ENCODE data around the gene TRUB1. TPM values are rescaled to one million over a fixed set of nuclear protein-coding genes. Genes with fewer than 3 reads are reported as not detected.
A peak's percentile ranks its signal among the peaks of the same experiment; 100 is the strongest.

TRUB1 gene
- total RNA-seq, 1 experiment from 2014 or later, result 30.4 TPM

GRCh38 chr10:114982989-114983388 lies 45.0 kb downstream of the TRUB1 start:
- intact Hi-C loops (cut with micrococcal nuclease; ENCODE audit: unreplicated experiment) (no loop called here), in situ Hi-C loops (cut with HindIII; ENCODE audit: low pct_unique_long_range_greater_than_20kb, low sequenced_read_pairs) (no loop called here)
- H3K36me3 ChIP-seq (ENCODE audit: control insufficient read depth, insufficient read depth, low read length), result no peaks in the 10 kb centered on the region
- no peak overlapping the region for H3K27ac ChIP-seq (ENCODE audit: low read length)
- POLR2A ChIA-PET, result no interaction called here
- TF ChIP-seq POLR2AphosphoS5 (IDR thresholded peaks at IDR 0.05; ENCODE audit: low read depth, low read length) (no peak), REST (IDR thresholded peaks at IDR 0.05; ENCODE audit: insufficient read depth in 1 of 2, low read depth in 2 of 2, low read length in 1 of 2) (no peak), SIN3A (IDR thresholded peaks at IDR 0.05; ENCODE audit: borderline replicate concordance, insufficient read depth, low read depth, low read length) (no peak), TCF7L2 (IDR thresholded peaks at IDR 0.05; ENCODE audit: low read depth, low read length) (no peak), CTCF (IDR thresholded peaks at IDR 0.05) (no peak)
- H3K27me3 ChIP-seq (ENCODE audit: control insufficient read depth, insufficient read depth, low read length), result no peaks in the 10 kb centered on the region
- CTCF ChIA-PET, result no interaction called here
- no peak for ATAC-seq
- H3K9me3 ChIP-seq (ENCODE audit: control insufficient read depth, insufficient read depth, low read depth, low read length), result peaks cover 26% of the 10 kb centered on the region
- no TSS peak for BruUV-seq (replicated peaks)
- no peak for DNase-seq (ENCODE audit: low read depth, low spot score)
- no peak overlapping the region for H3K4me3 ChIP-seq (ENCODE audit: low read depth in 2 of 2, low read length in 2 of 2)
- no peaks in the 10 kb centered on the region; the same call in 1 of the 2 replicates for H3K4me1 ChIP-seq (ENCODE audit: control insufficient read depth, insufficient read depth, low read length)

GRCh38 chr10:114987995-114988394 lies 50.0 kb downstream of the TRUB1 start:
- peaks cover 19% of the 10 kb centered on the region for H3K9me3 ChIP-seq (ENCODE audit: control insufficient read depth, insufficient read depth, low read depth, low read length)
- ChIA-PET POLR2A (no interaction called here), CTCF (no interaction called here)
- H3K4me1 ChIP-seq (ENCODE audit: control insufficient read depth, insufficient read depth, low read length), result no peaks in the 10 kb centered on the region
- no peak for DNase-seq (ENCODE audit: low read depth, low spot score)
- H3K27ac ChIP-seq (ENCODE audit: low read length), result no peak overlapping the region
- H3K36me3 ChIP-seq (ENCODE audit: control insufficient read depth, insufficient read depth, low read length), result no peaks in the 10 kb centered on the region
- intact Hi-C loops (cut with micrococcal nuclease; ENCODE audit: unreplicated experiment) (no loop called here), in situ Hi-C loops (cut with HindIII; ENCODE audit: low pct_unique_long_range_greater_than_20kb, low sequenced_read_pairs) (no loop called here)
- ATAC-seq, result 0 out of 2 replicates have a peak, but pooled peaks have one; percentile 26
- TF ChIP-seq REST (IDR thresholded peaks at IDR 0.05; ENCODE audit: insufficient read depth in 1 of 2, low read depth in 2 of 2, low read length in 1 of 2) (no peak), TCF7L2 (IDR thresholded peaks at IDR 0.05; ENCODE audit: low read depth, low read length) (no peak), POLR2AphosphoS5 (IDR thresholded peaks at IDR 0.05; ENCODE audit: low read depth, low read length) (no peak), CTCF (IDR thresholded peaks at IDR 0.05) (no peak), SIN3A (IDR thresholded peaks at IDR 0.05; ENCODE audit: borderline replicate concordance, insufficient read depth, low read depth, low read length) (no peak)
- no peaks in the 10 kb centered on the region for H3K27me3 ChIP-seq (ENCODE audit: control insufficient read depth, insufficient read depth, low read length)
- no peak overlapping the region for H3K4me3 ChIP-seq (ENCODE audit: low read depth in 2 of 2, low read length in 2 of 2)
- BruUV-seq (replicated peaks), result no TSS peak

Measured in Panc1 (cell line).